GM21381 (cell line): Measurements from ENCODE around the gene CD83.

ENCODE experiments used
- ATAC-seq: cut with Tn5 transposase; IDR thresholded peaks from one replicate; pipeline ENCODE4 v1.9.1; 2021; ENCODE audit warnings: mild to moderate bottlenecking, moderate library complexity; ENCODE audit not compliant: unreplicated experiment

Gene CD83

DNA sequence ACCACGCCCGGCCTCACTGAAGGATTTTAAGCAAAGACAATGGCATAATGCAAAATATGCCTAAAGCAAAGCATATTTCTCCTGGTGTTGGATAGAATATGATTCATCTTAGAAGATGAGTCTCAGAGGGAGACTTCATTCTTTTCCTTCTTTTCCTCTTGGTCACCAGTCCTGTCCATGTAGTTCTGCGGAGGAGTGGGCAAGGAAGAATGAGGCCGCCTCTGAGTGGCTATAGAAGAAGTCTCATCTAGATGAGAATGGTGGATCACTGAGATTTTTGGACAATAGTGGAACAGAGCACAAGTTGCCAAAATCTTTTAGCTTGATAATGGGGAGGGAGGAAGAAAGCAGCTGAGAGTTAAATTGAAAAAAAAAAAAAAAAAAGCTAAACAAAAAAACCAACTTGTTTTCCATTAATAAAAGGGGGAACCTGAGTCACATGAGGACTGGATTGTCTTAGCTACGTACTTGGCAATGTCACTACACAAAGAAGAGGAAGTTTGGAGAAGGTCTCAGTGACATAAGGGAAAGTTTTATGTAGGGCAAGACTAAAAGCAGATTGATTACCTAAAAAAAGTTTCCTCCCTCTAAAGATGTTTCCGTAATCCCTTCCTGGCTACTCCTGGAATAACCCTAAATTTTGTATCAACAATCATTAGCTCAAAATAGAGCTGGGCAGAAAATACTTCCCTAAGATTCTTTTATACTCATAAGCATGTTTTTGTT lies 6.0 kb downstream of the CD83 start:
- no peak for ATAC-seq

GRCh38 chr6:14125346-14125745 lies 7.8 kb downstream of the CD83 start:
- no peak for ATAC-seq

DNA sequence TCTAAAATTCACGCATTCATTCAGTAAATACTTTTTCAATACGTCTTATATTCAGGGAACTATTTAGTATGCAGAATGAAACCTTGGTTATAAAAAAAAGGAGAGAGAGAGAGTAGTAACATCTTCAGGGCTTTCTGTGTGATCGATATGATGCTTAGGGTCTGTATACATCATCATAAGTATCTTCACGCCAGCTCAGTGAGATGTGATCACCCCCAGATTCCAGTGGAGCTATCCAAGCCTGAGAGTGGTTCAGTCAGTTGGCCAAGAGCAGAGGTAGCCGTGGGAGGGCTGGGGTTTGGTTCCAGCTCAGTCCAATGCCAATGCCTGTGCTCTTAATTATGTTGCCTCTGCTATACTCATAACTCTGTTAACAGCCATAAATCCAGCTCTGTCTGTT lies 8.6 kb downstream of the CD83 start:
- ATAC-seq: no peak

DNA sequence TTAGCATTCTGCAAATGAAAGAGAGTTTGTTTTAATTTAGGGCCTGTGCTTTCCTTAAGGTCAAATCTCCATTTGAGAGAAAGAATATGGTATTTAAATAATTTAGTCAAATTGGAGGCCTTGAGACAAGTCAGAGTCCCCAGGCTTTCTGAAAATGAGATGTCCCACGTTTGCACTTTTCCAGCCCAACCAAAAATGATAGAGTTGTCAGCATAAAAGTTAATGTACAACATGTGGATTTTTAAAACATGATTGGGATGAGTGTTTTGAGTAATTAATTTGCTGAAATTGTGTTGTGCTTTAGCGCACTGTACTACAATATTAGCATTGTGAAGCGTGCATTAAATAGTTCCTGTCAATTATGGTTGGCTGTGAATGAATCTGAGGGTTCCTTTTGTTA lies 10.0 kb downstream of the CD83 start:
- no peak for ATAC-seq

DNA sequence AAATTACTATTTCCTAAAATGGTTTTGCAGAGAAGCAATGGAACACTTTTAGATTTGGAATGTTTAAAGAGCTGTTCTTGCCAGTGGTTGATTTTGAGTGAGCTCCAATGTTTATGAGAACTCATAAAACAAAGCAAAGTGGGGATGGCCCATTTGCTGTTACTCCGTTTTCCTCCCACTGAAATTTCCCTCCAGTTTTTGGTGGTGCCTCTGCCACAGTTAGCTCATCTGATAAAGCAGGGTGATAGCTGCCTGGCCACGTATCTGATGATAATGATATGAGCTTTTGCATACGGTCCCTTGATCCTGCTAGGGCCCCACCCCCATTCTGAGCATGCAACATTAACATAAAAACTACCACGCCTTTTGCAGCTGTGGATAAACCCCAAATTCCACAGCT lies 10.4 kb downstream of the CD83 start:
- ATAC-seq: no peak

GRCh38 chr6:14128746-14129145 lies 11.2 kb downstream of the CD83 start:
- no peak for ATAC-seq

- no peak for ATAC-seq
These were observed 12.0 kb downstream of the CD83 start for GRCh38 chr6:14129575-14129974.

GRCh38 chr6:14130435-14131075 lies 13.0 kb downstream of the CD83 start:
- ATAC-seq: no peak

GRCh38 chr6:14131579-14131978 lies 14.0 kb downstream of the CD83 start:
- ATAC-seq: no peak

DNA sequence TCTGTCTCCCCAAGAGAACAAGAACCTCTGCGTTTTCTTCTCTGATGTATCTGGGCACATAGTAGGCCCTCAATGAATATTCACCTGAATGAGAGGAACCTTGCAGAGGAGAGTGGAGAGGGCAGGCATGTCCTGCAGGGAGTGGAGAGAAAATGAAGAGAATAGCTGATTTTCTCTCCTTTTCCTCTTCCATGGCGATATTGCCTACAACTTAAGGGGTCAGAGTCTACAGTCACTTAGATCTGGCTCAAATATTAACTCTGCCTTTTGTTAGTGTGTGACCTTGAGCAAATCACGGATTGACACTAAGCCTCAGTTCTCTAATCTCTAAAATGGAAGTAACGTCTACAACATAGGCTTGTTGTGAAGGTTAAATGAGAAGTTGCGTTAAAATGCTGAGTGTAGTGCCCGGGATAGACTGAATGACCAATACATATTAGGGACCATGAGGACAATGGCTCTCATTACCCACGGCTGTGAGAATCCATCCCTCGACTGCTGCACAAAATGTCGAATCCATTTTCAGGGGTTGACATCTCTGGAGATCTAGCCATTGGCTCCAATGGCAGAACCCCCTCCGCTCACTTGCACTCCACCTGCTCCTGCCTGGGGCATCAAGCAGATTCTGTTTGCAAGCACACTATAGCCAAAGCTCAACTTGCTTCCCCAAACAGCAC lies 14.8 kb downstream of the CD83 start:
- ATAC-seq: no peak

DNA sequence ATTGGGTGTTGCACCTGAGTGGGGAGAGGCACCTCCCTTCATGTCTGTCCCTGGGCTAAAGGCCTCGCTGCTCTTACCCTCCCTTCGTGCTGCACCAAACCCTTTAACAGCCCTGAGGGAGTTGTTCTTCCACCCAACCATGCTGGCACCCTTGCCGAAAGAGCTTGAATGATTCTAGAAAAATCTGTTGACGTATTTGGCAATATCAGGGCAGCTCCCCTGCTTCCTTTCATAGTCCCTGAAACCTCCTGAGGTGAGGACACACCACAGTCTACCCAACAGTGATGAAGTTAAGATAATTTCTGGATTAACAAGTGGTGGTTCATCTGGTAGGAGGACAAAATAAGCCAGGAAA lies 15.3 kb downstream of the CD83 start:
- no peak for ATAC-seq

- no peak for ATAC-seq
These were observed 16.8 kb downstream of the CD83 start for GRCh38 chr6:14134211-14134910.

- no peak for ATAC-seq
These were observed 18.4 kb downstream of the CD83 start for GRCh38 chr6:14135893-14136539.

- ATAC-seq: no peak
These were observed 21.2 kb downstream of the CD83 start for GRCh38 chr6:14138701-14139215.

DNA sequence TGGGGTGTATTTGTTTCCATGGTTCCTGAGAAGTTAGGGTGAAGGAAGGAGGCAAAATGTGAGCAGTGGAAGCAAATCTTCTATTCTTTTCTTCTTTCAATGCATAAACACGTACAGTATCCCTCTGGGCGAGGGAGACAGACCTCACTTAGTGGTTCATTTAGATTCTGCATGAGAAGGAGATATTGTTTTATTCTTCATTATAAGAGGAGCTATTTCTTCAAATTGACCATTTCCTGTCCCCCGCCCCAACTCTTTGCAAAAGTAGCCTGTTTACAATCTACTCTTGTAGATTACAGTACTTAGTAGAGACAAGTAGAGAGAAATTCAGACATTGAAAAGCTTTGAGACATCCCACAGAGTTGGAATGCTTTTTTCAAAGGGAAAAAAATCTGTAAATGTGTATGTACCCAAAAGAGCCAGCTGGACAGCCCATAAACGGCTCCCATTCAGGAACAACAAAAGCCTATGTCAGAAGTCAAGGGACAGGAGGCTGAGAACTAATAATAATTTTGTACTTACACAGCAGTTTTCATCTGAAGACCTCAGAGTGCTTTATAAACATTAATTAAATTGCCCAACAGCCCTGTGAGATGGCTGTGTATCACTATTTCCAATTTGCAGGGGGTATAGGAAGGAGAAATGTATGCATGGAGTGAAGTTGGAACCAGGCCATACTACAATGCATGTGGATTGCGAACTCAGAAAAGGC lies 23.9 kb downstream of the CD83 start:
- no peak for ATAC-seq

GRCh38 chr6:14142063-14142450 lies 24.5 kb downstream of the CD83 start:
- no peak for ATAC-seq

DNA sequence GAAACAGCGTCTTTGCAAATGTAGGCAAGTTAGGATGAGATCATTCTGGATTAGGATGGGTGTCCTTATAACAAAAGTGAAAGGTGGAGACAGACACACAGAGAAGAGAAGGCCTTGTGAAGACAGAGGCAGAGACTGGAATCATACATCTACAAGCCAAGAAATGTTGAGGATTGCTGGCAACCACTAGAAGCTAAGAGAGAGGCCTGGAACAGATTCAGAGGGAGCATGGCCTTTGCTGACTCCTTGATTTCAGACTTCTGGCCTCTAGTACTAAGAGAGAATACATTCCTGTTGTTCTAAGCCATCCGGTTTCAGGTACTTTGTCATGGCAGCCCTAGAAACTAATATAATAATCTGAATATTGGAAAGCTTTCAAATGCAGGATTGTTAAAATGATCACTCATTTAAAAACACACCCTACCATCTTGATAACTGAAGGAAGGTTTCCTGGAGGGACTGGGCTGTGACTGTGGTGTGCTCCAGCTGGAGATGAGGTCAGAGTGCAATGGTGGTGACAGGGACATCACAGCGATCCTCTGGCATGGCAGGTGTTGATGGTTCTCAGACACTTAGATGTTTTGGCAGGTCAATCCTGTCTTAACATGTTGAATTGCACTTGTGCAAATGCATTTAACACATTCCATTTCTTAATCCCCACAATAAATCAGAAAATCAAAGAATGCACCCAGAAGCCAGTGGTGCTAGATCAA lies 25.1 kb downstream of the CD83 start:
- no peak for ATAC-seq

DNA sequence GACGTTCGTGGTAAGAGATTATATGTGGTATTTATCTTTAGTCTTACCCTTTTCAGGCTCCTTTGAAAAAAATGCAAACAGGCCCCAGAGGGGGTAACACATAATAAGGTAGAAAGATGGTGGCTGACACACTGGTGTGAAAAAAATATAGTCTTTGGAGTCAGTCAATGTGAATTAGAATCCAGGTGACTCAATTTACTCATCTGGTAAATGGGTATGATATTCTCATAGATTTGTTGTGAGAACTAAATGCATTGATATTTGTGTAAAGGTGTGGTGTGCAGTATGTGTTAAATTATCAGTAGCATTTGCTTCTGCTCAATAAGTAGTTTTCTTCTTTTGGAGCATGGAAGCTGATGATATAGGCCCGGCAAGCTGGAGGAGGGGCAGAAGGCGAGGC lies 25.7 kb downstream of the CD83 start:
- ATAC-seq: no peak

- ATAC-seq: peak; percentile 72
These were observed 27.1 kb downstream of the CD83 start for GRCh38 chr6:14144678-14145113.
